Endothelial cell of umbilical vein (primary cell): Measurements from ENCODE around the gene NCBP1. TPM values are rescaled to one million over a fixed set of nuclear protein-coding genes. Genes with fewer than 3 reads are reported as not detected.

ENCODE experiments used
- BruUV-seq: library from RNA; stranded (reverse); fragments of 400-500 nt; replicated peaks from 2 replicates; lab custom pipeline; 2021; lab: Mats Ljungman, UMichigan
- CTCF ChIA-PET: fragments of 300-600, 350-600 bp; sonication (Branson Sonifier 250); formaldehyde crosslinking; loops from one replicate; lab custom pipeline; 2021; ENCODE audit warnings: antibody characterized with exemption, inconsistent platforms; lab: Charles Lee
- POLR2A ChIA-PET: fragments of 300-600, 350-600 bp; sonication (Branson Sonifier 250); formaldehyde crosslinking; loops from one replicate; lab custom pipeline; 2021; ENCODE audit warnings: antibody characterized with exemption, inconsistent platforms; lab: Charles Lee
- DNase-seq: peaks from one replicate; pipeline ENCODE4 v3.0.0-alpha.2; 2011; ENCODE audit warnings: low read depth, low spot score
- FAIRE-seq: peaks from 2 replicates; lab custom pipeline; 2011; peaks lifted over from hg19 to GRCh38; lab: Jason Lieb, UNC
- H2AFZ ChIP-seq: 2 replicates; pipeline ENCODE4 v1.6.0; 2012; ENCODE audit warnings: low read depth, low read length, control low read depth, inconsistent platforms
- H3K27ac ChIP-seq: 2 replicates; pipeline ENCODE4 v1.5.1; 2011; ENCODE audit warnings: low read depth, mild to moderate bottlenecking, control low read depth, low read length, moderate library complexity; ENCODE audit not compliant: insufficient read depth
- H3K27me3 ChIP-seq, 2 experiments: 2 replicates each; pipeline versions ENCODE4 v1.6.0 to v1.6.1; 2011; ENCODE audit warnings: low read length in 2 of 2, mixed read lengths in 1 of 2; ENCODE audit not compliant: control insufficient read depth in 2 of 2, insufficient read depth in 2 of 2
- H3K36me3 ChIP-seq, 2 experiments: 2 replicates in 1 of 2; 3 replicates in 1 of 2; pipeline ENCODE4 v1.5.1; 2011; ENCODE audit warnings: low read length in 2 of 2, mild to moderate bottlenecking in 1 of 2, moderate library complexity in 1 of 2; ENCODE audit not compliant: control insufficient read depth in 2 of 2, insufficient read depth in 2 of 2; ENCODE audit errors: extremely low read depth in 1 of 2
- H3K4me1 ChIP-seq: 3 replicates; pipeline ENCODE4 v1.5.1; 2011; ENCODE audit warnings: mild to moderate bottlenecking, low read length; ENCODE audit not compliant: control insufficient read depth, insufficient read depth; ENCODE audit errors: extremely low read depth
- H3K4me2 ChIP-seq: 2 replicates; pipeline ENCODE4 v1.6.1; 2011; ENCODE audit warnings: low read length, control low read depth, mixed read lengths; ENCODE audit not compliant: insufficient read depth
- H3K4me3 ChIP-seq, 3 experiments: fragments of 200-600 bp in 1 of 3; sonication (generic), shearing (Covaris generic) in 1 of 3; replicated peaks in 1 of 3; 2 replicates each; pipeline ENCODE4 v1.5.1; 2011 to 2016; ENCODE audit warnings: control low read depth in 3 of 3, low read length in 3 of 3, mild to moderate bottlenecking in 2 of 3, inconsistent platforms in 1 of 3, low read depth in 1 of 3, moderate library complexity in 1 of 3; ENCODE audit not compliant: insufficient read depth in 1 of 3
- H3K79me2 ChIP-seq: 2 replicates; pipeline ENCODE4 v1.6.0; 2012; ENCODE audit warnings: low read length, inconsistent platforms; ENCODE audit not compliant: control insufficient read depth, insufficient read depth
- H3K9ac ChIP-seq: replicated peaks from 2 replicates; pipeline ENCODE3; 2011; ENCODE audit warnings: low read length, control low read depth; ENCODE audit not compliant: insufficient read depth; ENCODE audit errors: extremely low read depth
- H3K9me1 ChIP-seq: replicated peaks from 3 replicates; pipeline ENCODE4 v1.6.0; 2011; ENCODE audit warnings: mild to moderate bottlenecking, low read length; ENCODE audit not compliant: control insufficient read depth, insufficient read depth; ENCODE audit errors: extremely low read depth
- H3K9me3 ChIP-seq: replicated peaks from 2 replicates; pipeline ENCODE4 v1.5.1; 2012; ENCODE audit warnings: low read length, inconsistent platforms; ENCODE audit not compliant: control insufficient read depth, insufficient read depth
- H4K20me1 ChIP-seq: replicated peaks from 2 replicates; pipeline ENCODE3; 2011; ENCODE audit warnings: mild to moderate bottlenecking, low read length; ENCODE audit not compliant: control insufficient read depth, insufficient read depth; ENCODE audit errors: extremely low read depth
- EZH2 ChIP-seq: IDR thresholded peaks from 2 replicates; pipeline ENCODE4 v1.6.1; 2012; ENCODE audit warnings: borderline replicate concordance, low read depth, mild to moderate bottlenecking, moderate library complexity, low read length, inconsistent platforms; ENCODE audit not compliant: severe bottlenecking
- FOS ChIP-seq: IDR thresholded peaks from 2 replicates; pipeline ENCODE4 v1.6.1; 2011; ENCODE audit warnings: mild to moderate bottlenecking, low read length, moderate library complexity, borderline replicate concordance; ENCODE audit not compliant: insufficient read depth
- GATA2 ChIP-seq: IDR thresholded peaks from 2 replicates; pipeline ENCODE4 v1.7.0; 2011; ENCODE audit warnings: low read depth, mild to moderate bottlenecking, moderate library complexity, mixed read lengths, low read length; ENCODE audit not compliant: insufficient read length, insufficient read depth
- JUN ChIP-seq: IDR thresholded peaks from 2 replicates; pipeline ENCODE4 v1.6.1; 2011; ENCODE audit warnings: borderline replicate concordance, low read depth; ENCODE audit not compliant: insufficient read length, insufficient read depth
- MYC ChIP-seq: IDR thresholded peaks from one replicate; pipeline ENCODE4 v1.6.1; 2011; ENCODE audit warnings: mild to moderate bottlenecking, low read depth, low read length
- POLR2A ChIP-seq: IDR thresholded peaks from 2 replicates; pipeline ENCODE4 v1.6.1; 2012; ENCODE audit warnings: low read depth, mild to moderate bottlenecking, control low read depth, low read length
- POLR2AphosphoS5 ChIP-seq: IDR thresholded peaks from 2 replicates; pipeline ENCODE4 v1.6.1; 2012; ENCODE audit warnings: low read depth, mild to moderate bottlenecking, control low read depth, low read length, moderate library complexity; ENCODE audit not compliant: insufficient read depth
- dilution Hi-C: fragments of 300-500 bp; cut with MboI; formaldehyde crosslinking; loops from one replicate; pipeline ENCODE4 v1.15.0; 2019; ENCODE audit warnings: low sequenced_read_pairs; ENCODE audit not compliant: extremely low pct_ligation_motif_present
- intact Hi-C: fragments of 100-400 bp; cut with micrococcal nuclease; formaldehyde crosslinking; loops from one replicate; pipeline ENCODE4 v1.10.0; 2022
- polyA plus RNA-seq, 4 experiments: library from polyadenylated mRNA; depleted of rRNA in 3 of 4; stranded (reverse) in 3 of 4; unstranded in 1 of 4; fragments of >200 nt; gene quantifications; 2 replicates each; pipeline versions ENCODE4 v1.2.1 to v1.2.3, GENCODE V29; 2011 to 2012; ENCODE audit warnings: missing spikeins in 1 of 4
- total RNA-seq: library from RNA; stranded (reverse); gene quantifications from 2 replicates; pipeline ENCODE4 v1.2.3, GENCODE V29; 2021
- TF ChIP-seq, protein P1 (sequence below): IDR thresholded peaks from 2 replicates; pipeline ENCODE4 v1.6.1; 2011; ENCODE audit not compliant: insufficient read depth, insufficient read length
- TF ChIP-seq, protein P2 (sequence below), 2 donors: IDR thresholded peaks; 1 replicate in 1 of 2; 2 replicates in 1 of 2; pipeline ENCODE4 v1.5.1; 2011; ENCODE audit warnings: low read length in 2 of 2, mild to moderate bottlenecking in 2 of 2, moderate library complexity in 2 of 2, control low read depth in 1 of 2, inconsistent platforms in 1 of 2, low read depth in 1 of 2; ENCODE audit not compliant: insufficient read depth in 1 of 2; ENCODE audit errors: extremely low read depth in 1 of 2

Gene NCBP1
- total and polyA plus RNA-seq, 2 donors (not counting 3 experiments of a cell fraction or from before 2014, with no cell fraction given), result 10.9 to 45.3 TPM

DNA sequence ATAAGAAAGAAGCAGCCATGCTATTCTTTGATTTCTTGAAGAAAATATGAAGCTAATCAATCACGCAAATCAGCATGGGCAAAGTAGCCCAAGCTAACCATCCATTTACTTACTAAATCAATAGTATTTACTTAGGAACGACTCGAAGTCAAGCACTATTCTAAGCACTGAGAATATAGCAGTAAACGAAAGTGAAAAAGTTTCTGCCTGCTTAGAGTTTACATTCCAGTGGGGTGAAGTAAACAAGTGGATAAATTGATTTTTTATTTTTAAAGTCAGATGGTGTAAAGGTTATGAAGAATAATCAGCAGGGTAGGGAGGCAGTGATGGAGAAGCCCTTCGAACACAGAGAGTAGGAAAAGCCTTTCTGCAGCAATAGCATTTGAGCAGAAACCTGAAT is 6.0 kb upstream of the NCBP1 start:
- Histone ChIP-seq H3K36me3 (no peaks in the 10 kb centered on the region), H3K9ac (no peak overlapping the region), H4K20me1 (no peaks in the 10 kb centered on the region), H3K9me3 (no peaks in the 10 kb centered on the region), H3K27me3 (no peaks in the 10 kb centered on the region), H3K79me2 (peaks cover 25% of the 10 kb centered on the region), H3K4me3 (no peak overlapping the region), H3K4me1 (peaks cover 6% of the 10 kb centered on the region), H3K9me1 (no peaks in the 10 kb centered on the region), H2AFZ (no peak overlapping the region), H3K27ac (no peak overlapping the region), H3K4me2 (no peak overlapping the region)
- BruUV-seq, result no TSS peak
- intact Hi-C loops (no loop called here), dilution Hi-C loops (no loop called here)
- TF ChIP-seq GATA2 (no peak), JUN (no peak), EZH2 (no peak), MYC (no peak), POLR2AphosphoS5 (no peak), POLR2A (no peak), FOS (no peak)
- TF ChIP-seq, protein P1, sequence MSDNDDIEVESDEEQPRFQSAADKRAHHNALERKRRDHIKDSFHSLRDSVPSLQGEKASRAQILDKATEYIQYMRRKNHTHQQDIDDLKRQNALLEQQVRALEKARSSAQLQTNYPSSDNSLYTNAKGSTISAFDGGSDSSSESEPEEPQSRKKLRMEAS, result no peak
- TF ChIP-seq, protein P2, sequence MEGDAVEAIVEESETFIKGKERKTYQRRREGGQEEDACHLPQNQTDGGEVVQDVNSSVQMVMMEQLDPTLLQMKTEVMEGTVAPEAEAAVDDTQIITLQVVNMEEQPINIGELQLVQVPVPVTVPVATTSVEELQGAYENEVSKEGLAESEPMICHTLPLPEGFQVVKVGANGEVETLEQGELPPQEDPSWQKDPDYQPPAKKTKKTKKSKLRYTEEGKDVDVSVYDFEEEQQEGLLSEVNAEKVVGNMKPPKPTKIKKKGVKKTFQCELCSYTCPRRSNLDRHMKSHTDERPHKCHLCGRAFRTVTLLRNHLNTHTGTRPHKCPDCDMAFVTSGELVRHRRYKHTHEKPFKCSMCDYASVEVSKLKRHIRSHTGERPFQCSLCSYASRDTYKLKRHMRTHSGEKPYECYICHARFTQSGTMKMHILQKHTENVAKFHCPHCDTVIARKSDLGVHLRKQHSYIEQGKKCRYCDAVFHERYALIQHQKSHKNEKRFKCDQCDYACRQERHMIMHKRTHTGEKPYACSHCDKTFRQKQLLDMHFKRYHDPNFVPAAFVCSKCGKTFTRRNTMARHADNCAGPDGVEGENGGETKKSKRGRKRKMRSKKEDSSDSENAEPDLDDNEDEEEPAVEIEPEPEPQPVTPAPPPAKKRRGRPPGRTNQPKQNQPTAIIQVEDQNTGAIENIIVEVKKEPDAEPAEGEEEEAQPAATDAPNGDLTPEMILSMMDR (IDR thresholded peaks at IDR 0.05; ENCODE audit: extremely low read depth in 1 of 2, insufficient read depth in 1 of 2, low read depth in 1 of 2, low read length in 2 of 2), result no peak
- DNase-seq (no peak), FAIRE-seq (no peak)
- CTCF ChIA-PET, result interaction anchor here (3.7 kb wide), 1 partner anchor 12 kb away, joined by 28 read pairs; no protein-coding TSS in a partner anchor
- POLR2A ChIA-PET, result no interaction called here
